Upper lobe of right lung (tissue), 1 donor: ENCODE measurements around the gene CABLES1. TPM values are rescaled to one million over a fixed set of nuclear protein-coding genes. Genes with fewer than 3 reads are reported as not detected.
A peak's percentile ranks its signal among the peaks of the same experiment; 100 is the strongest.

Experiments
- ATAC-seq: fragments of 200-7000 bp; cut with Tn5 transposase; one replicate; pipeline ENCODE4 v1.9.1; 2020; ENCODE audit warnings: mild to moderate bottlenecking, moderate library complexity
- DNase-seq: peaks from one replicate; pipeline ENCODE4 v3.0.0-alpha.2; 2020
- H3K27ac ChIP-seq: fragments of 200-600 bp; one replicate; pipeline ENCODE4 v1.8.0; 2022
- H3K27me3 ChIP-seq: fragments of 200-600 bp; one replicate; pipeline ENCODE4 v1.8.0; 2022; ENCODE audit warnings: mild to moderate bottlenecking
- H3K36me3 ChIP-seq: fragments of 200-600 bp; one replicate; pipeline ENCODE4 v1.8.0; 2022
- H3K4me1 ChIP-seq: fragments of 200-600 bp; one replicate; pipeline ENCODE4 v1.8.0; 2022
- H3K4me3 ChIP-seq: fragments of 200-600 bp; one replicate; pipeline ENCODE4 v1.8.0; 2022; ENCODE audit warnings: mild to moderate bottlenecking
- H3K9me3 ChIP-seq: fragments of 200-600 bp; one replicate; pipeline ENCODE4 v1.8.0; 2022
- intact Hi-C: fragments of 100-400 bp; cut with DNase I; formaldehyde crosslinking; loops from one replicate; pipeline ENCODE4 v1.11.0; 2022
- total RNA-seq: library from RNA; stranded (reverse); fragmentation: NEBNext Ultra II Directional; extraction: Animal tissue kit (Norgen Biotek cat#: 25700); gene quantifications from one replicate; pipeline ENCODE4 v1.2.1, GENCODE V29; 2021
- TF ChIP-seq, protein P1 (sequence below): fragments of 200-600 bp; IDR thresholded peaks from one replicate; pipeline ENCODE4 v1.8.0; 2022; ENCODE audit warnings: antibody characterized with exemption
- donor health status: DM: no; HTN: yes; CAD: no; lungs with severe emphysema.

CABLES1 gene
- total RNA-seq, 1 donor from 2014 or later: 39.5 TPM

DNA sequence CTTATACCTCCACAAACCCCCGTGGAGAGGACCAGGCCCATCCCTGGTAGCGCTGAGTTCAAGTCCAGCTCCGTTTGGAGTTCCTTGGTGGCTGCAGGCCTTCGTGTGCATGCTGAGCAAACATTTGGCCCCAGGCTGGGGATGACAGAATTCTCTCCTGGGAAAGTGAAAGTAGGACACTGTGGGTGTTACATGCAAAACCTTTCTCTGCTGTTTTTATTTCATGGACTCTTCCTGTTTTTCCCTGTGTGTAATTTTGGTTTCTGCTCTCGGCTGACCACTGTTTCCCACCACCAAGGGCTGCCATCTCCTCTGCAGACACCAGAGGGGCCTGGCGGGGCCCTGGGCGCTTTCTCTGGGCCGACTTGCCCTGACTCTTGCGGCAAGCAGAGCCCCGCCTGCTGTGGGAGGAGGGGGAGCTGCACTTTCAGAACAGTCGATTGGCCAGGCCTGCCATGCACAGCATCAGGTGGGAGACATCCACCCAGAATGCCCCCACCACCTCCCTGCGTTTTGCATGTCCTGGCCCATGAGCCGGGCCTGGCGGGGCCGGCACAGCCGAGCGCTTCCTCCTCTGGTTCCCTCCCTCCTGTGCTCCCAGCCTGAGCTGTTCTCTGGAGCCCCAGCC lies 102.4 kb downstream of the CABLES1 start:
- TF ChIP-seq, protein P1, sequence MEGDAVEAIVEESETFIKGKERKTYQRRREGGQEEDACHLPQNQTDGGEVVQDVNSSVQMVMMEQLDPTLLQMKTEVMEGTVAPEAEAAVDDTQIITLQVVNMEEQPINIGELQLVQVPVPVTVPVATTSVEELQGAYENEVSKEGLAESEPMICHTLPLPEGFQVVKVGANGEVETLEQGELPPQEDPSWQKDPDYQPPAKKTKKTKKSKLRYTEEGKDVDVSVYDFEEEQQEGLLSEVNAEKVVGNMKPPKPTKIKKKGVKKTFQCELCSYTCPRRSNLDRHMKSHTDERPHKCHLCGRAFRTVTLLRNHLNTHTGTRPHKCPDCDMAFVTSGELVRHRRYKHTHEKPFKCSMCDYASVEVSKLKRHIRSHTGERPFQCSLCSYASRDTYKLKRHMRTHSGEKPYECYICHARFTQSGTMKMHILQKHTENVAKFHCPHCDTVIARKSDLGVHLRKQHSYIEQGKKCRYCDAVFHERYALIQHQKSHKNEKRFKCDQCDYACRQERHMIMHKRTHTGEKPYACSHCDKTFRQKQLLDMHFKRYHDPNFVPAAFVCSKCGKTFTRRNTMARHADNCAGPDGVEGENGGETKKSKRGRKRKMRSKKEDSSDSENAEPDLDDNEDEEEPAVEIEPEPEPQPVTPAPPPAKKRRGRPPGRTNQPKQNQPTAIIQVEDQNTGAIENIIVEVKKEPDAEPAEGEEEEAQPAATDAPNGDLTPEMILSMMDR: peak; percentile 39
- peak; percentile 81 for DNase-seq
- intact Hi-C loops: no loop called here

DNA sequence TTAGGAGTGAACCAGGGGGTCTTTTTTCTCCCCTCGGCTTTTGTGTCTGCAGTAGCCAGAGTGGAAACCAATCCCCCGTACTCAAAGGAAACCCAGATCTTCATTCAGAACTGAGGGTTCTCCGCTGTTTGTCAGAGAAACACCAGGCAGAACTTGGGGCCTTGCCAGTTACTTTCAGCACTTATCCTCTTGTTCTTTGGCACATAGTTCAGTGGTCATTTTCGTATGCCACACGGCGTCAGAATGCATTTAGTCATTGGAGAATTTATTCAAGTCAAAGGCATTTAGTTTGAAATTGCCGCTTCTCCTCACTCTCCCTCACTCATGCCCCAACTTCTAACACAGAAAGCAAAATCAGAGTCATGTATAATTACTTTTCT lies 102.9 kb downstream of the CABLES1 start:
- DNase-seq (no peak), ATAC-seq (peak; percentile 60)
- peaks cover 25% of the 10 kb centered on the region for H3K4me1 ChIP-seq
- H3K36me3 ChIP-seq: peaks cover 10% of the 10 kb centered on the region
- peak overlapping the region; percentile 76 for H3K27ac ChIP-seq
- no peaks in the 10 kb centered on the region for H3K9me3 ChIP-seq
- peak overlapping the region; percentile 31 for H3K4me3 ChIP-seq
- H3K27me3 ChIP-seq: no peaks in the 10 kb centered on the region
- TF ChIP-seq, protein P1: no peak
- intact Hi-C loops: no loop called here

More for the DNA sequence above, 102.4 kb downstream of the CABLES1 start:
- peak; percentile 74 for ATAC-seq
- Histone ChIP-seq H3K27ac (peak overlapping the region; percentile 76), H3K9me3 (no peaks in the 10 kb centered on the region), H3K27me3 (no peaks in the 10 kb centered on the region), H3K4me3 (peak overlapping the region; percentile 31), H3K36me3 (peaks cover 10% of the 10 kb centered on the region), H3K4me1 (peaks cover 25% of the 10 kb centered on the region)

DNA sequence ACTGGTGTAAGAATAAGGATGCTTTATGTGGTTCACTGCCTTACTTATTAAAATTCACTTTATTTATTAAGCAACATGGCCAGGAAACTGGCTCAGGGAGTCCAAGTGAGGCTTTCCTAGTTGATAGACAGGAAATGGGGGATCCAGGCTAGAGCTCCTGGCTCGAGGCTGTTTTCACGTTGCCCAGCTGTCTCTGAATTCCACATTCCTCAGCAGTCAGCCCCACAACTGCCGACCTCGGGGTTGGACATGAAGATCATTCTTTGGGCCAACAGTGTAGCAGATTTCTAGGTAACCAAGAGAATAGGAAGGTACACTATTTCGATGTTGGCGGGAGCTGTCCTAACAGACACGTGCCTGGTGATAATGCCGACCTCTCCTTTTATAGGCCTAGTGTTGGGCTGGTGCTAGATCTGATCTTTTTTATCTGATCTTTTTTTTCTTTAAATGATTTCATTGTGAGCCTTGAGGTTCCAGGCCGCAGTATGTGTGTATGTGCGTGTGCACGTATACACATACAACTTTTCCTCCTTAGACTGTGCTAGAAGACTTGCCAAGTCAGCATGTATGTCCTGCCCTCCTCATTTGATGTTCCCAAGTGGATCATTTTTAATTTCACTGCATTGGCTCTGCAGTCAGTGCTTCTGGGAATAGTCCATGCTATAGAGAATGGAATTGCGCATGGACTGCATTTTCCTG lies 103.5 kb downstream of the CABLES1 start:
- peak overlapping the region; percentile 76 for H3K27ac ChIP-seq
- no peaks in the 10 kb centered on the region for H3K27me3 ChIP-seq
- no peak for ATAC-seq
- peaks cover 28% of the 10 kb centered on the region for H3K4me1 ChIP-seq
- TF ChIP-seq, protein P1: no peak
- H3K4me3 ChIP-seq: no peak overlapping the region
- intact Hi-C loops: no loop called here
- no peak for DNase-seq
- H3K9me3 ChIP-seq: no peaks in the 10 kb centered on the region
- H3K36me3 ChIP-seq: peaks cover 10% of the 10 kb centered on the region

DNA sequence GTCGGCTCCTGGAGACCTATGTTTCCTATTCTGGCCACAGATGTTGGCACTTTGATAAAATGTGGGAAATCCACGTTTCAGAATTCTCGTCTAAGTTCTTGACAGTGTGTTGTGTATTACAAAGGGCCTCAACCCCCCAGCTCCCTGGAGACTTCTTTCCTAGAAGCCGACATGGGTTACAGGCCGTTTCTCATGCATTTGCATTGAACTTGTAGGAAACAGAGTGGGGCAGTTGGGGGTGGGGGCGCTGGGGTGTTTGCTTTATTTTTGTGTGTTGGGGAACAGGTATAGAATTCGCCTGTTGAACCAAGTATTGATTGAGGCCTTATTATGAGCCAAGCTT lies 104.0 kb downstream of the CABLES1 start:
- no peak for ATAC-seq
- no peaks in the 10 kb centered on the region for H3K27me3 ChIP-seq
- intact Hi-C loops: no loop called here
- H3K36me3 ChIP-seq: peaks cover 10% of the 10 kb centered on the region
- no peak for DNase-seq
- H3K4me1 ChIP-seq: peaks cover 31% of the 10 kb centered on the region
- no peak overlapping the region for H3K27ac ChIP-seq
- TF ChIP-seq, protein P1: no peak
- H3K9me3 ChIP-seq: no peaks in the 10 kb centered on the region
- H3K4me3 ChIP-seq: no peak overlapping the region

DNA sequence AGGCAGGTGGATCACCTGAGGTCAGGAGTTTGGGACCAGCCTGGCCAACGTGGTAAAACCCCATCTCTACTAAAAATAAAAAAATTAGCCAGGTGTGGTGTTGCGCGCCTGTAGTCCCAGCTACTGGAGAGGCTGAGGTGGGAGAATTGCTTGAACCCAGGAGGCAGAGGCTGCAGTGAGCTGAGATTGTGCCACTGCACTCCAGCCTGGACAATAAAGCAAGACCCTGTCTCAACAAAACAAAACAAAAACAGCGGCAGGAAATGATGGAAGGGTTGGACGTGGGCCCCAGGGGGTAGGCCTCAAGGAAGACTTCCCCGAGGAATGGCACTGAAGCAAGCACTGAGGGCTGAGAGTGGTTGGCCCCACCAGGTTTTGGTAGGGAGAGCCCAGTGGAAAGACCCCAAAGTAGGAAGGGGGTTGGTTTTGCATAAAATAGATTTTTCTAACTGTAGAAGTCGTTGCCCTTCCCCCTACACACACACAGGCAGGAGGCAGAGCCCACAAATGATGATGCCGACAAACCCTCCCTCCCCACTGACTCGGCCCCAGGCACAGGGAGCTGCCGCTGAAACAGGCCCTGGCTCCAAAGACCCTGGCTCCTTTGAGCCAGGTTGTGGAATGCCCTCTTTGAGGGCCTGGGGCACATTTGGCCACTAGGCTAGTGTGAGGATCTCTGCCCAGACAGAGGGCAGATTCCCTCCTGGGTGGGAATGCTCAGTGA lies 104.8 kb downstream of the CABLES1 start:
- Histone ChIP-seq H3K27me3 (no peaks in the 10 kb centered on the region), H3K4me3 (no peak overlapping the region), H3K4me1 (peaks cover 31% of the 10 kb centered on the region), H3K36me3 (peaks cover 10% of the 10 kb centered on the region), H3K27ac (no peak overlapping the region), H3K9me3 (no peaks in the 10 kb centered on the region)
- ATAC-seq: no peak
- DNase-seq: no peak
- intact Hi-C loops: no loop called here
- TF ChIP-seq, protein P1: no peak
